ENCODE measurements around the gene MIDN. TPM values are rescaled to one million over a fixed set of nuclear protein-coding genes. Genes with fewer than 3 reads are reported as not detected.

The MIDN gene
- total RNA-seq, 1 donor from 2014 or later, result 204 TPM

GRCh38 chr19:1288226-1288612 lies 39.8 kb downstream of the MIDN start:
- no peaks in the 10 kb centered on the region for H3K36me3 Mint-ChIP-seq (ENCODE audit: low read depth, unreplicated experiment)
- DNase-seq (ENCODE audit: low spot score), result no peak
- no peaks in the 10 kb centered on the region for H3K4me1 Mint-ChIP-seq (ENCODE audit: unreplicated experiment)
- no peak overlapping the region for H3K27ac Mint-ChIP-seq (ENCODE audit: unreplicated experiment)
- H3K27me3 Mint-ChIP-seq (ENCODE audit: unreplicated experiment), result peaks cover 14% of the 10 kb centered on the region
- no peaks in the 10 kb centered on the region for H3K9me3 Mint-ChIP-seq (ENCODE audit: unreplicated experiment)
- no peak overlapping the region for H3K4me3 Mint-ChIP-seq (ENCODE audit: unreplicated experiment)
- TF ChIP-seq CTCF (IDR thresholded peaks at IDR 0.05; ENCODE audit: unreplicated experiment), result no peak

- DNase-seq (ENCODE audit: low spot score), result no peak
- H3K4me3 Mint-ChIP-seq (ENCODE audit: unreplicated experiment), result no peak overlapping the region
- peaks cover 14% of the 10 kb centered on the region for H3K27me3 Mint-ChIP-seq (ENCODE audit: unreplicated experiment)
- TF ChIP-seq CTCF (IDR thresholded peaks at IDR 0.05; ENCODE audit: unreplicated experiment), result no peak
- no peaks in the 10 kb centered on the region for H3K36me3 Mint-ChIP-seq (ENCODE audit: low read depth, unreplicated experiment)
- H3K9me3 Mint-ChIP-seq (ENCODE audit: unreplicated experiment), result no peaks in the 10 kb centered on the region
- H3K27ac Mint-ChIP-seq (ENCODE audit: unreplicated experiment), result no peak overlapping the region
- H3K4me1 Mint-ChIP-seq (ENCODE audit: unreplicated experiment), result no peaks in the 10 kb centered on the region
These were observed 40.7 kb downstream of the MIDN start for GRCh38 chr19:1288833-1289685.

- Mint-ChIP-seq H3K4me1 (ENCODE audit: unreplicated experiment) (no peaks in the 10 kb centered on the region), H3K4me3 (ENCODE audit: unreplicated experiment) (no peak overlapping the region), H3K27me3 (ENCODE audit: unreplicated experiment) (peaks cover 9% of the 10 kb centered on the region), H3K36me3 (ENCODE audit: low read depth, unreplicated experiment) (no peaks in the 10 kb centered on the region), H3K27ac (ENCODE audit: unreplicated experiment) (no peak overlapping the region), H3K9me3 (ENCODE audit: unreplicated experiment) (no peaks in the 10 kb centered on the region)
- no peak for TF ChIP-seq CTCF (IDR thresholded peaks at IDR 0.05; ENCODE audit: unreplicated experiment)
- no peak for DNase-seq (ENCODE audit: low spot score)
These were observed 41.3 kb downstream of the MIDN start for GRCh38 chr19:1289686-1290025.

GRCh38 chr19:1290196-1290702 lies 41.9 kb downstream of the MIDN start:
- Mint-ChIP-seq H3K36me3 (ENCODE audit: low read depth, unreplicated experiment) (no peaks in the 10 kb centered on the region), H3K4me3 (ENCODE audit: unreplicated experiment) (no peak overlapping the region), H3K4me1 (ENCODE audit: unreplicated experiment) (no peaks in the 10 kb centered on the region), H3K9me3 (ENCODE audit: unreplicated experiment) (no peaks in the 10 kb centered on the region), H3K27ac (ENCODE audit: unreplicated experiment) (no peak overlapping the region), H3K27me3 (ENCODE audit: unreplicated experiment) (peaks cover 4% of the 10 kb centered on the region)
- no peak for TF ChIP-seq CTCF (IDR thresholded peaks at IDR 0.05; ENCODE audit: unreplicated experiment)
- no peak for DNase-seq (ENCODE audit: low spot score)
